K562 (cell line): Measurements from ENCODE around the gene HSPA8. TPM values are rescaled to one million over a fixed set of nuclear protein-coding genes. Genes with fewer than 3 reads are reported as not detected.

Source experiments
- ATAC-seq: fragments of 200-7000 bp; cut with Tn5 transposase; 3 replicates; pipeline ENCODE4 v1.9.1; 2020; ENCODE audit warnings: moderate library complexity
- BruUV-seq: library from RNA; stranded (reverse); fragments of 400-500 nt; replicated peaks from 2 replicates; lab custom pipeline; 2021; lab: Mats Ljungman, UMichigan
- CTCF ChIA-PET: fragments of 300-600 bp; formaldehyde crosslinking; extraction: SDS; loops from one replicate; lab custom pipeline; 2021; ENCODE audit warnings: low intra/inter-chr PET ratio; lab: Yijun Ruan, JAX
- POLR2A ChIA-PET: fragments of 300-600, 350-650 bp; sonication (Branson Sonifier 250); formaldehyde crosslinking; extraction: SDS; loops from one replicate; lab custom pipeline; 2021; ENCODE audit warnings: antibody characterized with exemption, inconsistent platforms; lab: Yijun Ruan, JAX
- DNase-seq, 4 experiments: peaks; one replicate each; pipeline versions ENCODE4 v3.0.0 to v3.0.0-alpha.2; 2011 to 2018; ENCODE audit warnings: low spot score in 3 of 4, mixed read lengths in 3 of 4; ENCODE audit errors: extremely low read depth in 1 of 4
- FAIRE-seq: peaks from 2 replicates; lab custom pipeline; 2011; peaks lifted over from hg19 to GRCh38; lab: Jason Lieb, UNC
- H2AFZ ChIP-seq: 2 replicates; pipeline ENCODE4 v1.6.0; 2011; ENCODE audit warnings: low read depth, low read length, control low read depth, inconsistent platforms
- H3K27ac ChIP-seq: fragments of 200-600 bp; 3 replicates; pipeline ENCODE4 v1.8.0; 2011; ENCODE audit warnings: low read depth, mild to moderate bottlenecking, control low read depth, inconsistent platforms, low read length, moderate library complexity, mixed read lengths; ENCODE audit errors: extremely low read depth
- H3K27me3 ChIP-seq, 2 experiments: fragments of 300-600 bp in 1 of 2; 2 replicates in 1 of 2; 3 replicates in 1 of 2; pipeline versions ENCODE4 v1.6.0 to v1.8.0; 2011; ENCODE audit warnings: inconsistent platforms in 2 of 2, low read length in 2 of 2, mild to moderate bottlenecking in 1 of 2, mixed read lengths in 1 of 2, moderate library complexity in 1 of 2; ENCODE audit not compliant: control insufficient read depth in 2 of 2, insufficient read depth in 2 of 2
- H3K36me3 ChIP-seq: fragments of 300-600 bp; 3 replicates; pipeline ENCODE4 v1.8.0; 2011; ENCODE audit warnings: mild to moderate bottlenecking, low read length, inconsistent platforms; ENCODE audit not compliant: control insufficient read depth, insufficient read depth
- H3K4me1 ChIP-seq, 2 experiments: fragments of 200-600 bp in 1 of 2; replicated peaks in 1 of 2; 2 replicates in 1 of 2; 3 replicates in 1 of 2; pipeline versions ENCODE4 v1.5.1 to v1.8.0; 2011; ENCODE audit warnings: inconsistent platforms in 2 of 2, low read length in 2 of 2, mild to moderate bottlenecking in 1 of 2, mixed read lengths in 1 of 2, moderate library complexity in 1 of 2; ENCODE audit not compliant: control insufficient read depth in 2 of 2, insufficient read depth in 2 of 2
- H3K4me2 ChIP-seq: 2 replicates; pipeline ENCODE4 v1.6.1; 2011; ENCODE audit warnings: low read length, control low read depth, inconsistent platforms, mixed read lengths; ENCODE audit not compliant: insufficient read depth
- H3K4me3 ChIP-seq: fragments of 200-600 bp; sonication (generic), shearing (Covaris generic); 2 replicates; pipeline ENCODE4 v1.5.1; 2016; ENCODE audit warnings: control low read depth, inconsistent platforms
- H3K79me2 ChIP-seq: fragments of 200-600 bp; 3 replicates; pipeline ENCODE4 v1.8.0; 2011; ENCODE audit warnings: low read length, inconsistent platforms; ENCODE audit not compliant: control insufficient read depth, insufficient read depth
- H3K9ac ChIP-seq, 2 experiments: 2 replicates each; pipeline versions ENCODE4 v1.6.0 to v1.6.1; 2011; ENCODE audit warnings: low read depth in 2 of 2, low read length in 2 of 2, control low read depth in 1 of 2, inconsistent platforms in 1 of 2, mild to moderate bottlenecking in 1 of 2, mixed read lengths in 1 of 2; ENCODE audit not compliant: insufficient read depth in 1 of 2
- H3K9me1 ChIP-seq: one replicate; pipeline ENCODE4 v1.6.0; 2011; ENCODE audit warnings: inconsistent platforms, mild to moderate bottlenecking, low read length, moderate library complexity; ENCODE audit not compliant: control insufficient read depth, insufficient read depth
- H3K9me3 ChIP-seq: replicated peaks from 2 replicates; pipeline ENCODE4 v1.5.1; 2011; ENCODE audit warnings: low read depth, low read length, inconsistent platforms; ENCODE audit not compliant: control insufficient read depth, insufficient read depth
- H4K20me1 ChIP-seq: replicated peaks from 2 replicates; pipeline ENCODE4 v1.6.1; 2011; ENCODE audit warnings: low read length, inconsistent platforms, mixed read lengths; ENCODE audit not compliant: control insufficient read depth, insufficient read depth
- KHSRP ChIP-seq: fragments of 450-650 bp; IDR thresholded peaks from 2 replicates; pipeline ENCODE4 v1.6.1; 2017
- MEF2A ChIP-seq: IDR thresholded peaks from 2 replicates; pipeline ENCODE4 v1.6.1; 2011; ENCODE audit warnings: low read depth, mild to moderate bottlenecking, low read length, moderate library complexity; ENCODE audit not compliant: control insufficient read depth
- NRF1 ChIP-seq, 2 experiments: fragments of 450-650 bp; IDR thresholded peaks in 1 of 2; conservative IDR thresholded peaks in 1 of 2; 2 replicates each; pipeline ENCODE4 v1.6.1; 2014; ENCODE audit warnings: mild to moderate bottlenecking in 2 of 2
- TAF1 ChIP-seq: IDR thresholded peaks from 2 replicates; pipeline ENCODE4 v1.6.1; 2011; ENCODE audit warnings: mild to moderate bottlenecking, low read length, moderate library complexity; ENCODE audit not compliant: insufficient read depth, control insufficient read depth, severe bottlenecking; ENCODE audit errors: extremely low read depth
- ZNF766 ChIP-seq: fragments of 200-800 bp; sonication (Bioruptor generic); conservative IDR thresholded peaks from 2 replicates; pipeline ENCODE4 v1.6.1; 2016; ENCODE audit warnings: missing genetic modification characterization, missing compliant biosample characterization
- ZNF780A ChIP-seq: fragments of 250-450 bp; sonication (Bioruptor Pico); IDR thresholded peaks from 2 replicates; pipeline ENCODE4 v1.5.0; 2021; ENCODE audit warnings: mild to moderate bottlenecking
- WGBS: fragments of 100-300 bp; shearing (Covaris generic); methylation state at CpG from one replicate; pipeline ENCODE4 v1.1.6; 2016; ENCODE audit warnings: low coverage, mixed read lengths; ENCODE audit not compliant: insufficient coverage; ENCODE audit errors: missing lambda C conversion rate; 5-methylcytosine and 5-hydroxymethylcytosine counted together
- in situ Hi-C: fragments of 300-500 bp; cut with MboI; formaldehyde crosslinking; loops from 4 replicates; pipeline ENCODE4 v1.15.0; 2018; ENCODE audit warnings: inconsistent platforms, mixed read lengths
- intact Hi-C: fragments of 100-400 bp; cut with micrococcal nuclease; formaldehyde crosslinking; loops from 2 replicates; pipeline ENCODE4 v1.14.2; 2022
- polyA plus RNA-seq, 8 experiments: library from polyadenylated mRNA; depleted of rRNA in 4 of 8; stranded (reverse) in 5 of 8; unstranded in 3 of 8; fragments of >200 nt; fragmentation: Nextera tagmentation in 2 of 8; fragmentation: Illumina TruSeq in 1 of 8; extraction: Ambion mirVana in 2 of 8; extraction: Trizol in 1 of 8; gene quantifications; 2 replicates each; pipeline versions ENCODE4 v1.2.1 to v1.2.3, GENCODE V29; 2011 to 2014; ENCODE audit warnings: inconsistent platforms in 1 of 8, missing spikeins in 1 of 8
- total RNA-seq, 7 experiments: library from RNA; depleted of rRNA in 6 of 7; stranded (reverse); fragments of >200 nt in 6 of 7; fragmentation: Illumina TruSeq in 2 of 7; extraction: Trizol in 2 of 7; gene quantifications; 2 replicates each; pipeline versions ENCODE4 v1.2.1 to v1.2.3, GENCODE V29; 2011 to 2021; ENCODE audit warnings: low replicate concordance in 1 of 7
- TF ChIP-seq, protein P1 (sequence below), 2 experiments: fragments of 450-650 bp; IDR thresholded peaks; 2 replicates each; pipeline ENCODE4 v1.6.1; 2016
- TF ChIP-seq, protein P2 (sequence below), 2 experiments: IDR thresholded peaks; 2 replicates each; pipeline ENCODE4 v1.6.1; 2011; ENCODE audit warnings: borderline replicate concordance in 1 of 2, control low read depth in 1 of 2, low read depth in 1 of 2, low read length in 1 of 2, mild to moderate bottlenecking in 1 of 2, mixed read lengths in 1 of 2, moderate library complexity in 1 of 2; ENCODE audit not compliant: insufficient read depth in 1 of 2, insufficient read length in 1 of 2, poor library complexity in 1 of 2, severe bottlenecking in 1 of 2; ENCODE audit errors: extremely low read depth in 1 of 2
- TF ChIP-seq, protein P3 (sequence below): fragments of 250-450 bp; sonication (Bioruptor Pico); IDR thresholded peaks from 2 replicates; pipeline ENCODE4 v1.8.0; 2022; ENCODE audit warnings: inconsistent platforms
- TF ChIP-seq, protein P4 (sequence below): IDR thresholded peaks from 2 replicates; pipeline ENCODE4 v1.6.1; 2011; ENCODE audit not compliant: insufficient read length; ENCODE audit errors: extremely low read depth

HSPA8 gene
- total and polyA plus RNA-seq, 9 of the 15 experiments (the other 6 are each of a cell fraction or from before 2014, with no cell fraction given): 1,250 to 3,966 (median 2,773) TPM

DNA sequence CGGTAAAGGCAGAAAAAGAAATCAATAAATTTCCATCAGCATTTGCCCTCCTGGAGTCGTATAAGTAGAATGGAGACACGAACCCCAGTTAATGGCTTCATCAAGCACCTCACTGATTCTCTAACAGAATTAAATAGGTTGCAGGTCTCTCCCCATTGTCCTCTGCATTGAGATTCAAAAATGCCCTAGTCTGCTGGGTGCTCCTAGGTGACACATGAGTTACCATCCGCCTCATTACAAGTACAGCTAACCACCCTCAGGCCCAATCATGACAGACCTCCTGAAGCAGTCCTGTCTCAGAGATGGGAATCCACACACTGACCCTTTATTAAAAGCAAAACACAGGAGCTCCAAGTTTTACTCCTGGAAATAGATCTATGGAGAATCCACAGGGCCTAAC is 31.4 kb downstream of the HSPA8 start:
- DNase-seq (no peak), ATAC-seq (no peak), FAIRE-seq (no peak)
- ChIA-PET POLR2A (no interaction called here), CTCF (no interaction called here)
- H3K4me2 ChIP-seq: no peak overlapping the region
- H3K27ac ChIP-seq: no peak overlapping the region
- no peaks in the 10 kb centered on the region for H3K9me3 ChIP-seq
- H2AFZ ChIP-seq: no peak overlapping the region
- H3K36me3 ChIP-seq: no peaks in the 10 kb centered on the region
- H3K79me2 ChIP-seq: no peaks in the 10 kb centered on the region
- intact Hi-C loops (no loop called here), in situ Hi-C loops (no loop called here)
- no peaks in the 10 kb centered on the region for H3K9me1 ChIP-seq
- peaks cover 3 to 29% of the 10 kb centered on the region in 2 experiments; a peak in 4 of 5 replicates for H3K27me3 ChIP-seq
- H3K9ac ChIP-seq: no peak overlapping the region
- no peaks in the 10 kb centered on the region for H4K20me1 ChIP-seq
- no peaks in the 10 kb centered on the region; a peak in 1 of 5 replicates for H3K4me1 ChIP-seq
- BruUV-seq: no TSS peak
- H3K4me3 ChIP-seq: no peak overlapping the region
- WGBS: 6% methylated on average over 3 of the region's 4 CpGs
- TF ChIP-seq, protein P1, sequence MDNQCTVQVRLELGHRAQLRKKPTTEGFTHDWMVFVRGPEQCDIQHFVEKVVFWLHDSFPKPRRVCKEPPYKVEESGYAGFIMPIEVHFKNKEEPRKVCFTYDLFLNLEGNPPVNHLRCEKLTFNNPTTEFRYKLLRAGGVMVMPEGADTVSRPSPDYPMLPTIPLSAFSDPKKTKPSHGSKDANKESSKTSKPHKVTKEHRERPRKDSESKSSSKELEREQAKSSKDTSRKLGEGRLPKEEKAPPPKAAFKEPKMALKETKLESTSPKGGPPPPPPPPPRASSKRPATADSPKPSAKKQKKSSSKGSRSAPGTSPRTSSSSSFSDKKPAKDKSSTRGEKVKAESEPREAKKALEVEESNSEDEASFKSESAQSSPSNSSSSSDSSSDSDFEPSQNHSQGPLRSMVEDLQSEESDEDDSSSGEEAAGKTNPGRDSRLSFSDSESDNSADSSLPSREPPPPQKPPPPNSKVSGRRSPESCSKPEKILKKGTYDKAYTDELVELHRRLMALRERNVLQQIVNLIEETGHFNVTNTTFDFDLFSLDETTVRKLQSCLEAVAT (IDR thresholded peaks at IDR 0.05): no peak
- TF ChIP-seq MEF2A (no peak), KHSRP (no peak), TAF1 (no peak), ZNF766 (CRISPR knock-in tag) (no peak), NRF1 (conservative IDR thresholded peaks at IDR 0.05 in 1 of 2, IDR thresholded peaks at IDR 0.05 in 1 of 2) (no peak), ZNF780A (CRISPR knock-in tag) (no peak)
- TF ChIP-seq, protein P2, sequence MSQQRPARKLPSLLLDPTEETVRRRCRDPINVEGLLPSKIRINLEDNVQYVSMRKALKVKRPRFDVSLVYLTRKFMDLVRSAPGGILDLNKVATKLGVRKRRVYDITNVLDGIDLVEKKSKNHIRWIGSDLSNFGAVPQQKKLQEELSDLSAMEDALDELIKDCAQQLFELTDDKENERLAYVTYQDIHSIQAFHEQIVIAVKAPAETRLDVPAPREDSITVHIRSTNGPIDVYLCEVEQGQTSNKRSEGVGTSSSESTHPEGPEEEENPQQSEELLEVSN (IDR thresholded peaks at IDR 0.05; ENCODE audit: borderline replicate concordance in 1 of 2, extremely low read depth in 1 of 2, insufficient read depth in 1 of 2, insufficient read length in 1 of 2, low read depth in 1 of 2, low read length in 1 of 2, poor library complexity in 1 of 2, severe bottlenecking in 1 of 2): no peak
- TF ChIP-seq, protein P3, sequence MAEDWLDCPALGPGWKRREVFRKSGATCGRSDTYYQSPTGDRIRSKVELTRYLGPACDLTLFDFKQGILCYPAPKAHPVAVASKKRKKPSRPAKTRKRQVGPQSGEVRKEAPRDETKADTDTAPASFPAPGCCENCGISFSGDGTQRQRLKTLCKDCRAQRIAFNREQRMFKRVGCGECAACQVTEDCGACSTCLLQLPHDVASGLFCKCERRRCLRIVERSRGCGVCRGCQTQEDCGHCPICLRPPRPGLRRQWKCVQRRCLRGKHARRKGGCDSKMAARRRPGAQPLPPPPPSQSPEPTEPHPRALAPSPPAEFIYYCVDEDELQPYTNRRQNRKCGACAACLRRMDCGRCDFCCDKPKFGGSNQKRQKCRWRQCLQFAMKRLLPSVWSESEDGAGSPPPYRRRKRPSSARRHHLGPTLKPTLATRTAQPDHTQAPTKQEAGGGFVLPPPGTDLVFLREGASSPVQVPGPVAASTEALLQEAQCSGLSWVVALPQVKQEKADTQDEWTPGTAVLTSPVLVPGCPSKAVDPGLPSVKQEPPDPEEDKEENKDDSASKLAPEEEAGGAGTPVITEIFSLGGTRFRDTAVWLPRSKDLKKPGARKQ: no peak
- TF ChIP-seq, protein P4, sequence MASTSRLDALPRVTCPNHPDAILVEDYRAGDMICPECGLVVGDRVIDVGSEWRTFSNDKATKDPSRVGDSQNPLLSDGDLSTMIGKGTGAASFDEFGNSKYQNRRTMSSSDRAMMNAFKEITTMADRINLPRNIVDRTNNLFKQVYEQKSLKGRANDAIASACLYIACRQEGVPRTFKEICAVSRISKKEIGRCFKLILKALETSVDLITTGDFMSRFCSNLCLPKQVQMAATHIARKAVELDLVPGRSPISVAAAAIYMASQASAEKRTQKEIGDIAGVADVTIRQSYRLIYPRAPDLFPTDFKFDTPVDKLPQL: no peak
